Loucy (cell line): ENCODE results near the gene QDPR.

Experiments used
- EZH2phosphoT487 ChIP-seq: fragments of 200-600 bp; IDR thresholded peaks from 2 replicates; pipeline ENCODE4 v1.6.1; 2018; ENCODE audit warnings: antibody characterized with exemption, mild to moderate bottlenecking, moderate library complexity, borderline replicate concordance
- TF ChIP-seq, protein P1 (sequence below): fragments of 200-600 bp; sonication (generic); conservative IDR thresholded peaks from 2 replicates; pipeline ENCODE4 v1.5.1; 2014; ENCODE audit warnings: mild to moderate bottlenecking, antibody characterized with exemption, low read length

DNA sequence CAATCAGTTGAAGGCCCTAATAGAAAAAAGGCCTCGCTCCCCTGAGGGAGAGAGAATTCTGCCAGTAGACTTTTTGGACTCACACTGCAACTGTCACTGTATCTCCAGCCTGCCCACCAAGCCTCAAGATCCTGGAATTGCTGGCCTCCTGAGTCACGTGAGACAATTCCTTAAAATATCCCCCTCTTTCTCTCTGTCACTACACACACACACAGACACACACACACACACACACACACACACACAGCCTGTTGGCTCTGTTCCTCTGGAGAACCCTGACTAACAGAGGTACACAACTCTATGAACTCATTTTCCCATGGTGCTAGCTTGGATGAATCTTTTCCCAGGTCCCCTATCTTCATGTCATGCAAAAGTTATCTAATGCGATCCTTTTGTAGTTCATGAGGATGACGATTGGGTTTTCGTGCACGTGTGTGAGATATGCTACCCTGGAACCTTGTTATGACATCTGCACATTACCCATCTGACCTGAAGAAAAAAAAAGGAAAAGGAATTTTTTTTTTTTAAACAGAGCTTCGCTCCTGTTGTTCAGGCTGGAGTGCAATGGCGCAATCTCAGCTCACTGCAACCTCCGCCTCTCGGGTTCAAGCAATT lies 16.8 kb upstream of the QDPR start:
- TF ChIP-seq, protein P1, sequence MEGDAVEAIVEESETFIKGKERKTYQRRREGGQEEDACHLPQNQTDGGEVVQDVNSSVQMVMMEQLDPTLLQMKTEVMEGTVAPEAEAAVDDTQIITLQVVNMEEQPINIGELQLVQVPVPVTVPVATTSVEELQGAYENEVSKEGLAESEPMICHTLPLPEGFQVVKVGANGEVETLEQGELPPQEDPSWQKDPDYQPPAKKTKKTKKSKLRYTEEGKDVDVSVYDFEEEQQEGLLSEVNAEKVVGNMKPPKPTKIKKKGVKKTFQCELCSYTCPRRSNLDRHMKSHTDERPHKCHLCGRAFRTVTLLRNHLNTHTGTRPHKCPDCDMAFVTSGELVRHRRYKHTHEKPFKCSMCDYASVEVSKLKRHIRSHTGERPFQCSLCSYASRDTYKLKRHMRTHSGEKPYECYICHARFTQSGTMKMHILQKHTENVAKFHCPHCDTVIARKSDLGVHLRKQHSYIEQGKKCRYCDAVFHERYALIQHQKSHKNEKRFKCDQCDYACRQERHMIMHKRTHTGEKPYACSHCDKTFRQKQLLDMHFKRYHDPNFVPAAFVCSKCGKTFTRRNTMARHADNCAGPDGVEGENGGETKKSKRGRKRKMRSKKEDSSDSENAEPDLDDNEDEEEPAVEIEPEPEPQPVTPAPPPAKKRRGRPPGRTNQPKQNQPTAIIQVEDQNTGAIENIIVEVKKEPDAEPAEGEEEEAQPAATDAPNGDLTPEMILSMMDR: no peak
- TF ChIP-seq EZH2phosphoT487: no peak
